Measurements from ENCODE around the gene EPHB2.
"Not testable (repeated sequence)": the region's sequence is repeated elsewhere in the genome, so short reads cannot be mapped to it uniquely, and the experiment has no call there.

Gene EPHB2

DNA sequence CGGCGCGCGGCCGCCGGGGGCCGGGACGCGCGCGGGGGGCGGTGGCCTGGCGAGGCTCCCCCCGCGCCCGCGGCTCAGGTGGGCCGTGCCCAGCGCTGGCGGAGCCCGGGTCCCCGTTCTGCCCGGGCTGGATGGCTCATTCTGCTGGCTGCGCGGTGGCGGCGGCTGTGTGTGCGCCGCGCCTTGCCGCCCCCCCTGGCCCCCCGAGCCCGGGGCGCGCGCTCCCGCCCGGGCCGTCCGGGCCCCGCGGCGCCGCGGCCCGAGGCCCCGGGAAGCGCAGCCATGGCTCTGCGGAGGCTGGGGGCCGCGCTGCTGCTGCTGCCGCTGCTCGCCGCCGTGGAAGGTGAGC, at the start of gene EPHB2:
Gene EPHB2 (plus strand): TSS at position 139 of the 349 bp plus-strand sequence. CDS start 144 bp downstream, at position 283.
- DNase-seq (ENCODE audit: low read depth), result peak; percentile 12

DNA sequence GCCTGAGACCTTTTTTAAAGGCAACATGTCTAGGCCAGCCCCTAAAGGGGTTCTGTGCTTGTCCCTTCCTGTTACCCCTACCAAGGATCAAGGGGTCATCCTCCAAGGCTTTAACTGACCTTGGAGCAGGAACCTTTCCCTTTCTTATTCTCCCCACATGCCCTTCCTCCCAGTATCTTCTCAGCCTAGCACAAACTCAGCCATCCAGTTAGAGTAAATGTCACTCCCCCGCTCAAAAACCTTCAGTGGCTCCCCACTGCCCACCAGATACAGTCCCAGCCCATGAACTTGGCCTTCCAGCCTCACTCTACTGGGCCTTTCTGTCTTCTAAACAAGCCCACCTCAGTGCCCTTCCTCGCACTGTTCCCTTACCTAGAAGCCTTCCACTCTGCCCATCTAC, 48.8 kb upstream of the EPHB2 start:
- DNase-seq (ENCODE audit: low read depth), result no peak

DNA sequence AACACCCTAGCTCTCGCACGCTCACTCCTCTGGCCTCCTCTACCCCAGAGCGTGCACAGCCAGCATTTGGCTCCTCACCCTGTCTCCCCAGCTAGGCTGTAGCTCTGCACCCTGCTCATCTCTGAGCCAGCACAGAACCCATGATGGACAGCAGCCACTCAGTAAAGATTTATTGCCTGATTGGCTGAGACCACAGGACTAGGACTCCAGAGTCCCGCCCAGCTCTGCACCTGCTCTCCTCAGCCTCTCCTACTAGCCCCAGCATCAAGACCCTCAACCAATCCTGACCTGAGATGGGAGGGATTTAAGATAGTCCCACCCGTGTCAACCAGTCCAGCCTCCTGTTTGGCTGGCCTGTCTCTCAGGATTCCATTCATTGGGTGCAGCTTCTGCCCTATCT, 48.3 kb upstream of the EPHB2 start:
- no peak for DNase-seq (ENCODE audit: low read depth)

DNA sequence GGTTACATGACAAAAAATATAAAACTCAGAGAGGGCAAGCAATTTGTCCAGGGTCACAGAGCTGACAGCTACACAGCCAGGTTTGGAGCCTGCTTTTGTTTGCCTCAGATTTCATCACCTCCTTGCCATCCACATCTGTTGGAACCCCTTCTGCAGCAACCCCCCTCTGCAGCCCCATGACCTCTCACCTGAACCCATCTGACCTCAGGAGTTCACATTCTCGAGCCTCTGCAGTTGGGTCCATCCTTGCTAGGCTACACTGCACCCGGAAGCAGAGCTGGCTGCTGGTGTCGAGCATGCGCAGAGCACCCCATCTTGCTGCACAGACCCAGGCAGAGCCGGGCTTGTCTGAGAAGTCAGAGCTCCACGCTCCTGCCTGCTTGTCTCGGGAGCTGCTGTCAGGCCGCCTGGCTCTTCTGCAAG, 47.6 kb upstream of the EPHB2 start:
- DNase-seq (ENCODE audit: low read depth), result no peak

DNA sequence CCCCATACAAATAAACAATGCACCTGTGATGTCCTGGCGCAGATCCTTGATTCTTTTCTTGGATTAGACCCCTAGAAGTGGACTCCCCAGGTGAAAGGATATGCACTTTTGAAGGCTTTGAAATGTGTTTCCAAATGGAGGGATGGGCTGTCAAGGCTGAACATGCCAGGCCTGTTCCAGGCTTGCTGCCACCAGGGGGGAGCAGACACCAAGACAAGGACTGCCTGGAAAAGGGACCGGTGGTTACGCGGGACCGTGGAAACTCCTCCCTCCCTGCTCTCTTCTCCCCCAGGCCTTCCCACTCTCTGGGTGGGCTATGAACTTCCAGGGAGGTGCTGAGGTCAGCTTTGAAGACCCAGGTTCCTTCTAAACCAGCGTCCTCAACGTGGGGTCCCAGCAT, 44.9 kb upstream of the EPHB2 start:
- DNase-seq (ENCODE audit: low read depth), result peak; percentile 3

DNA sequence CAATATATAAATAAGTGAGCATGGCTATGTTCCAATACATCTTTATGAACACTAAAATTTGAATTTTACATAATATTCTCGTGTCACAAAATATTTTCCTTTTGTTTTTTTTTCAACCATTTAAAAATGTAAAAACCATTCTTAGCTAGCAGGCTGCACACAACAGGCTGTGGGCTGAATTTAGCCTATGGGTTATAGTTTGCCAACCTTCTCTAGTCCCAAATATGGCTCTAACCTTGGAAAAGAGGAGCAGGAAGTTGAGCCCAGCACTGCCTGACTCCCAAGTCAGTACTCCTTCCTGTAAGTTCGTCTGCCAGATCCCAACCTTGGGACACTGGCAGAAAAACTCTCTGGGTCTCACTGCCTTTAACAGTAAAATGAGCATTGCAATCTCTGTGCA, 44.2 kb upstream of the EPHB2 start:
- DNase-seq (ENCODE audit: low read depth), result no peak

DNA sequence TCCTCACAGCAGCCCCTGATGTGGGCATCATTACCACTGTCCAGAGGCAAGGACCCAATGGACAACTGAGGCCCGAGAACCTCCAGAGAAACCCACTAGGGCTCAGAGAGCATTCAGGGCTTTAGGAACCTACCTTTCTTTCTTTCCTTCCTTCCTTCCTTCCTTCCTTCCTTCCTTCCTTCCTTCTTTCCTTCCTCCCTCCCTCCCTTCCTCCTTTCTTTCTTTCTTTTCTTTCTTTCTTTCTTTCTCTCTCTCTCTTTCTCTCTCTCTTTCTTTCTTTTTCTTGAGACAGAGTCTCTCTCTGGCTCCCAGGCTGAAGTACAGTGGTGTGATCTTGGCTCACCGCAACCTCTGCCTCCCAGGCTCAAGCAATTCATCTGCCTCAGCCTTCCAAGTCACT, 41.8 kb upstream of the EPHB2 start:
- DNase-seq (ENCODE audit: low read depth), result not testable (repeated sequence)

DNA sequence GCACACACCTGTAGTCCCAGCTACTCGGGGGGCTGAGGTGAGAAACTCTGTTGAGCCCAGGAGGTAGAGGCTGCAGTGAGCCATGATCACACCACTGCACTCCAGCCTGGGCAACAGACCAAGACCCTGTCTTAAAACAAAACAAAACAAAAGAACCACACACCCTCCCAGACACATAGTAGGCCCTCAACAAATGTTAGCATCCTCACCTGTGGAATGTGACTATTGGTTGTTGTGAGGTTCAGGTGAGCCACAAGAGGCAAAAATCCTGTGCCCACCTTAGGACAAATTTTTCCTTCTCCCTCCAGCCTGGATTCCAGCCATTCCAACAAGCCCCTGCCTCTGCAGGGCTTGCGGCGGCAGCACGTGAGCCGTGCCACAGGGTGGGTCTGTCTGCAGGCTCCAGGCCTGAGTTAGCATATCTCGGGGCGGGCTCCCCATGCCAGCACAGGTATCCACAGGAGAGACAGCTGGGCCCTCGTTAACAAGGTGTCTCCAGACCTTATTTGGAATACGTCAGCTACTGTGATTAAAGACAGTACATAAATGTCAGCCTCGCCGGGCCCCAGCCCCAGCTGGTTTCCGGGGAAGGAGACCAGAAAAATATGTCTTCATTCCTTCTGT, 40.2 kb upstream of the EPHB2 start:
- DNase-seq (ENCODE audit: low read depth), result no peak

DNA sequence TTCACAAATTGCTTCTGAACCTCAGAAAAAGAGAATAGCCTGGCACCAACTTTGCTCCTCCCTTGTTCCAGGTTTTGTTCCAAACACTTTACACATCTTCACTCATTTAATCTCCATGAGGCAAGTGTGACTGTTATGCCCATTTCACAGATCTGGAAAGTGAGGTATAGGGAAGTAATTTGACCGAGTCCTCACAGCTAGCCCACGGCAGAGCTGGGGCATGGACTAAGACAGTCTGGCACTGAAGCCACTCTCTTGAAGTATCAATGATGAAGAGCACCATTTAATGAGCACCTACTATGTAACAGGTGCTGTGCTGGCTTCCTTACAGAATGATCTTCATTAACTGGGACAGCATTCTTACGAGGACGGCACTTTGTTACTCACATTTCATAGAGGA, 38.6 kb upstream of the EPHB2 start:
- DNase-seq (ENCODE audit: low read depth), result no peak

DNA sequence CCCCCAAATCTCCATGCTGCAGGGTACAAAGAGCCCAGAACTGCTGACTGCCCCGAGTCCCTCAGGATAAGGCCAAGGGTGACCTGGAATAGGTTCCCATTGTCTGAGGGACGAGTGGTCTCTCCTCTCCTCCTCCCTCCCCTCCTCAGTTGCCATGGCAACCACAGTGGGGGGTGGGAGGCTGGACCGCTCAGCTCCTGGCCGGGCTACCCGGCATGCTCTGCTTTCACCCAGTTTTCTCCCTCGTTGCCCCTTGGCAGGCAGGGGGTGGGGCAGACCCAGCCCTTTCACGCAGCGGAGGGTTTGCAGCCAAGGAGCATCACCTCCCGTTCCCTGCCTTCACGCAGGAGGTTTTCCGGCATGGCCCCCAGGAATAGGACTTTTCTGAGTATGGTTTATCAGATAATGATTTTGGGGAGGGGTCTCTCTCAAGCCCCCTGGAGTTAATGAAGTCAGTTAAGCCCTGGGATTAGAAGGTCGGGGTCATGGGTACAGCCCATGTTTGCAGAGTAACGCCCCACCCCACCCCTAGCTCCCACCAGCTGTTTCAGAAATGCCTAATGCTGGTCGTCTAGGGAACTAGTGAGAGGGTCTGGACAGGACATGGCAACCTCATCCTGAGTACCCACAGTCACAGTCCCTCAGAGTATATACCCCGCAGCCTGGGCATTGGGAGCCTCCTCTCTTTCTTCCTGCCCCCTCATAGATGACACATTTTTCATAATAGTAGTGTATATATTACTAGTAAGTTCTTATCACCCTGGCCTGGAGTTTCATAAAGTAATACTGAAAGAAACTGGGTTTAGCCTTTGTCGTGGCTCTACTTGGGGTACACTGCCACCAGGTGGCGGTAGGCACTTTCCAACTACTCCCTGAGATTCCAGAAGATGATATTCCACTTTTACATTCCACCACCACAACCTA, 36.9 kb upstream of the EPHB2 start:
- peak; percentile 24 for DNase-seq (ENCODE audit: low read depth)

DNA sequence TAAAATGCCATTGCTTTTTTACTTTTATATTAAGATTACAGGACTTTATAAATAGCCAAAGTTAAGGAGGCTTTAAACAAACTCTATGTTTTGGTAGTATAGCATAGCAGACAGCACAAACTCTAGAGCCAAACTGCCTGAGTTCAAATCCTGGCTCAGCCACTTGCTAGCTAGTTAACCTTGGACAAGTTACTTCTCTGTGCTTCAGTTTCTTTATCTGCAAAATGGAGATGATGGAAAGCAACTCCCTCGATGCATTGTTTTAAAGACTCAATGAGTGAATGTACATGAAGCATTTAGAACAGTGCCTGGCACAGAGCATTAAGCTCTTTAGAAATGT, 36.3 kb upstream of the EPHB2 start:
- no peak for DNase-seq (ENCODE audit: low read depth)

DNA sequence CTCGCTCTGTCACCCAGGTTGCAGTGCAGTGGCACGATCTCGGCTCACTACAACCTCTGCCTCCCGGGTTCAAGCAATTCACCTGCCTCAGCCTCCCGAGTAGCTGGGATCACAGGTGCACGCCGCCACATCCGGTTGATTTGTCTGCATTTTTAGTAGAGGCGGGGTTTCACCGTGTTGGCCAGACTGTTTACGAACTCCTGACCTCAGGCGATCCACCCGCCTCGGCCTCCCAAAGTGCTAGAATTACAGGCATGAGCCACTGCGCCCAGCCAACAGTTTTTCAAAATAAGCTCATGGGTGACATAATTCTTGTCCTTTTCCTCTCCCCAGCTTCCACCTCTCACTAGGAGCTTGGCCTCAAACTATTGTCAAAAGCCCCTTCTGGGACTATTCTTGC, 34.5 kb upstream of the EPHB2 start:
- DNase-seq (ENCODE audit: low read depth), result not testable (repeated sequence)

DNA sequence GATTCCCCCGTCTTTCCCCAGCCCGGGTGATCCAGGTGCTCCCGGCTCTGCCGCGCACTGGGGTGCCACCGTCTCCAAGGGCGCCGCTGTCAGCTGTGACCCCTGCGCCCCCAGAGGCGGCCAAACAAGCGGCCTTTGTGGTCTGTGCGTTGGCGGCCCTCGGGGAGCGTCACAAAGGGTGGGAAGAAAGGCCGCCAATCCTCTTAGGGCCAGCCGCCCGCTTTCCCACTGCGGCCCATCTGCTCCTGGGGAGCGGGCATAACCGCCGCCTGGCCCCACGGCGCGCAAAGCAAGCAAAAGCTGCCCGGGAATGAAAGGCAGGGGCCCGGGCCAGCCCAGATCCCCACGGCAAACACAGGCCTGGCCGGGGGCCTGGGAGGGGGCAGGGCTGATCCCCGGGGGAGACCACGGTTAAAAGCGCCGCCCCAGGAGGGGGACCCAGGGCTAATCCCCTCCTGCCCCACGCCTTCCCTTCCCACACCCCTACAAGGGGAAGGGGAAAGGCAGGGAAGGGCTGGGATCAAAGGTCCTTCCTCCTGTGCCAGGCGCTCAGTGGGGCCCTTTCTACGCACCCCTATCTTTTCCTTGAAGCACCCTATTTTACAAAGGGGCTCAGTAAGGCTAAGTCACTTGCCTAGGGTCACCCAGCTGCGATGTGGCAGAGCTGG, 33.6 kb upstream of the EPHB2 start:
- DNase-seq (ENCODE audit: low read depth), result no peak

DNA sequence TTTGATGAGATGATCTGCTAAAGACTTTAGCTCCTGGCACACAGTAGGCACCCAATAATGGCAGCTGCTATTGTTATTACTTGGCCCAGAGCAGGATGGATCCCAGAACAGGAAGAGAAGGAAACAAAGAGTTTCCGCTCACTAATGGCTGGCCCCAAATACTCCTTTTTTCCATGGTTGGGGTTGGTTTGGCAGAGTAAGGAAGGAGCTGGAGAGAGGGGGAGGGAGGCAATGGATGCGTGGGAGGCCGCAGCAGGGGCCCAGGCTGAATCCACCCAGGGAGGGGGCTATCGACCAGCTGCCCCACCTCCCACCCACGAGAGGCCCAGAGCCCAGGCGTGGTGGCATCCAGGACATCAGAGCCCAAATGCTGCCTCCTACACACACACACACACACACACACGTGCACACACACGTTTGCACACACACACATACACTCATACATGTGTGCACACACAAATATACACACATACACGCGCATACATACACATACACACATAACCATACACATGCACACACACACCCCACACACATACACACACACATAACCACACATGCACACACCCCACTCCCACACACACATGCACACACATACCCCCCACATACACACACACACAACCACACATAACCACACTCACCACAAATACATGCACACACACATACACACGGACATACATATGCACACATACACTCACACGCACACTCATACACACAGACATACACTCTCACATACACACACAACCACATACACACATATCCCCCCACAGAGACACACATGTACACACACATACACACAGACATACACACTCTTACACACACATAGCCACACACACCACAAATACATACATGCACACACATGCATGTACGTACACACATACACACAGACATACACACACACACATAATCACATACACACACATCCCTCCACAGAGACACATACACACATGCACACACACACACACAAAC, 32.4 kb upstream of the EPHB2 start:
- DNase-seq (ENCODE audit: low read depth), result no peak

DNA sequence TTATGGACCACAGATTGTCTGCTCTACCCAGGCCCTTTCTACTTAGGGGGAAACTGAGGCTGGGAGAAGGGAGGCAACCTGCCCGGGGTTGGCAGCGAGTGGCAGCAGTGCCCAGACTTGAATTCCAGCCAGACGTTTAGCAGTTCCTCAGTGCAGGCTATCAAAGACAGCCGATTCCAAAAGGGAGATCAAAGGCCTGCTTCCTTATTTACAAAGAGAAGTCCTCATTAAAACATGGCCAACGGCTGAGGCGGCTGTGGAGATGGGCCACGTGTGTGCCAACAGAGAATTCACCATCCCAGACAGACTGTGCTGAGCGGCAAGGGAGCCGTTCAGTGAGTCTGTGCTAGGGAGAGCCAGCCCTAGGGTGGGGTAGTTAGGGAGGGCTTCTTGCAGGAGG, 29.9 kb upstream of the EPHB2 start:
- no peak for DNase-seq (ENCODE audit: low read depth)

DNA sequence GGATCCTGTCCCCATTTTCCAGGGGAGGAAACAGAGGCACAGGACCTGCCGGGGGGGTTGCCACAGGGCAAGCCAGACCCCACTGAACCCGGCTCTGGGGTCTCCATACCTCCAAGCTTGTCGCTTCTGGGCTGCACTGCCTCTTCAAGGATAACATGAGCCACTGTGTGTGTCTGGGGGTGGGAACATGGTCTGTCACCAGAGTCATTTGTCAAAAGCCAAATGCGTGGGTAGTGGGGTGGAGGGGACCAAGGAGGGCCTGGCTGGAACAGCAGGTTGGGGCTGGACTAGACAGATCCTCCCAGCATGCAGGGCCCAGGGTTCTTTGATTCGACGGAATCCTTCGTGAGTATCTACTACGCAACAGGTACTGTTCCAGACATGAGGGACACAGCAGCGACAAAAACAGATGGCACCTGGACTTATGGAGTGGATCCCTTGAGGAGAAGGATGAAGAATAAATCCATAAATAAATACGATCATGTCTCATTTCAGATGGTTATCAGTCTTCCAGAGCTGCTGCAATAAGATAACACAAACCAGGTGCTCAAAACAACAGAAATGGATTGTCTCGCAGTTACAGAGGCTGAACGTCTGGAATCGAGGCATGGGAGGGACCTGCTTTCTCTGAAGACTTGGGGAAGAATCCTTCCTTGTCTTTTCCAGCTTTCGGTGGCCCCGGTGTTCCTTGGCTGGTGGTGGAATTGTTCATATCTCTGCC, 28.9 kb upstream of the EPHB2 start:
- no peak for DNase-seq (ENCODE audit: low read depth)

DNA sequence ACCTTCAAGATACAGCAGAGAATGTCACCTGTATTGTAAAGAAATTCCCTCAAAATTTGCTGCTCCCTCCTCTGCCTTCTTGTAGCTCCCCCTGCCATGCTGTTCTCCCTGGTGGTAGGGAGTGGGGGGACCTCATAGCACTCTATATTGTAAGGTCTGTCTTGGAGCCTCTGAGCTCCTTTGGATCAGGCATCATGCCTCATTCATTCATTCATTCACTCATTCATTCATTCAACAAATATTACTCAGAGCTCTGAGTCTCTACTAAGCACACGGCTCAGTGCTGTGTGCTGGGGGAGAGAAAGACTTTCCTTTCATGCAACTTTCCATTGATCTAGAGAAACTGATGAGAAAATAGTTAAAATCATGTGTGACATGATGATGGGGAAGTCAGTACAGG, 27.1 kb upstream of the EPHB2 start:
- DNase-seq (ENCODE audit: low read depth), result no peak

DNA sequence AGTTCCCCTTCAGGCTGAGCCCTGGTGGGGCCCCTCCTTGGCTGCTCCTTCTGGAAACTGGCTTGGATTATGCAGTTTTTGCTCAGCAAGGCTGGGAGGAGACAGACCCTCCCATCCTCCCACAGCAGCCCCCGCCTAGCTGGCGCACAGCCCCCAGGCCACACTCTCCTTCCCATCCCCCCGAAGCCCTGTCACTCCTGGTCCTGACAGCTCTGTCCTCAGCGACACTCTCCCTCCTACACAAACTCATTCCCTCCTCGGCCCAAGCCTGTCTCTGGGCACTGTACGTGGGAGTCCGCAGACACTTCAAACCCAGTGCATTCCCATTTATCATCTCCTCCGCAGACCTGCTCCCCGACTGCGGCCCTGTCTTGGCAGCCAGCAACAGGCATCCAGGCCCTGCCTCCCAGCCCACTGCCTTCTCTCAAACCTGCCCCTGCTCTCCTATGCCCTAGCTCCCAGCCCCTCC, 25.0 kb upstream of the EPHB2 start:
- no peak for DNase-seq (ENCODE audit: low read depth)

DNA sequence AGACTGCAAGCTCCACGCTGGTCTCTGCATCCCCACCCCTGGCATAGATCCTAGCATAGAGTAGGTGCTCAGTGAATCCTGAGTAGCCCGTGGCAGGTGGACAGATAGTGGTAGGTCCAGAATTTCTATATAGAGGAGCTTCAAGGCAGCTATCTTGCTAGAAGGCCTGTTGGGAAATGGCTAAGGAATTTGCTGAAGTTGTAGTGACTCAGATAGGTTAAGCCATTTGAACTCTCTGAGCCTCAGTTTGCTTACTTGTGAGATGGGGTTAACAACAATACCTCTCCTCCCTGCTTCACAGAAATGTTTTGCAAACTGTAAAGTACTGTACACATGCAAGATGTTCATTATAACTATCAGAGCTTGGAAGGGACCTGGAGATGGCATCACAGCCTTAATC, 23.4 kb upstream of the EPHB2 start:
- DNase-seq (ENCODE audit: low read depth), result no peak

DNA sequence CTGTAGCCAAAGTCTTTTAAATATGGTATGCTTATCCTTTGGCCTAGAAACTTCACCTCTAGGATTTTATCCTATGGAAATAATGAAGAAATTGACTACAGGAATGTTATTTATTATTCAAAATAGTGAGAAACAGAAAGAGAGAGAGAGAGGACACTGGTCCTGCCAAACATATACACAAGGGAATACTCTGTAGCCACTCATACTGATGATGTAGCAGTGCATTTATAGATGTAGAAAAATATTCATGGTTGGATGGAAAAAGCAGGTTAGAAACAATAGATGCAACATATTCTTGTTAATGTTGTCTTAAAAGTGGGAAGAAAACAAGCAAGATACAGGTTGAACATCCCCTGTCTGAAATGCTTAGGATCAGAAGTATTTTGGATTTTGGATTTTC, 22.2 kb upstream of the EPHB2 start:
- no peak for DNase-seq (ENCODE audit: low read depth)

DNA sequence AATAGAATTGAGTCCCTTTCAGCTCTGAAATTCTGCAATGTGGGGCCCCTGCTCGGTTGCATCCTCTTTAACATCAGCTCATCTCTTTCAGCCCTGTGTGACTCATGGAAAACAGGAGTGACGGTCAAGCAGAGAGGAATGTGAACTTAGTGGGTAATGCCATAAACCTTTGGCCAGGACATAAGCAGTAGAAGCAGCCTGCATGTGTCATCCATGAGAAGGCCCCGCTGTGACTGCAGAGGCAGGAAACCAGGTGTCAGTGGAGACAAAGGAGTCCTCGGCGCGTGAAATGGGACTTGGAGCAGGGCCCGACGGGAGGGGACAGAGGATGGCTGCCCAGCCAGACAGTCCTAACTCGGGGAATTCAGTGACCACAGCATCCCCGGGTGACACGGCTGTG, 21.1 kb upstream of the EPHB2 start:
- DNase-seq (ENCODE audit: low read depth), result peak; percentile 72

Data from GM04504 (cell line).